GM19023 (cell line): ENCODE measurements around the gene ANKRD53.

Experiments
- ATAC-seq: cut with Tn5 transposase; IDR thresholded peaks from one replicate; pipeline ENCODE4 v1.9.1; 2021; ENCODE audit warnings: mild to moderate bottlenecking, moderate library complexity; ENCODE audit not compliant: unreplicated experiment

Gene ANKRD53

GRCh38 chr2:70943205-70943871 is 35.1 kb upstream of the ANKRD53 start:
- no peak for ATAC-seq

GRCh38 chr2:70944111-70944690 is 34.2 kb upstream of the ANKRD53 start:
- no peak for ATAC-seq

- ATAC-seq: no peak
These were observed 31.5 kb upstream of the ANKRD53 start for GRCh38 chr2:70946832-70947442.

GRCh38 chr2:70947556-70948184 is 30.8 kb upstream of the ANKRD53 start:
- ATAC-seq: no peak

GRCh38 chr2:70948337-70949003 is 30.0 kb upstream of the ANKRD53 start:
- ATAC-seq: peak; percentile 91

- ATAC-seq: no peak
These were observed 29.3 kb upstream of the ANKRD53 start for GRCh38 chr2:70949086-70949485.

- ATAC-seq: no peak
These were observed 23.5 kb upstream of the ANKRD53 start for GRCh38 chr2:70954886-70955285.

GRCh38 chr2:70956141-70956540 is 22.3 kb upstream of the ANKRD53 start:
- ATAC-seq: no peak

- ATAC-seq: no peak
These were observed 20.6 kb upstream of the ANKRD53 start for GRCh38 chr2:70957798-70958197.

- no peak for ATAC-seq
These were observed 19.7 kb upstream of the ANKRD53 start for GRCh38 chr2:70958759-70959158.

GRCh38 chr2:70959271-70959761 is 19.1 kb upstream of the ANKRD53 start:
- ATAC-seq: no peak

GRCh38 chr2:70959851-70960832 is 18.3 kb upstream of the ANKRD53 start:
- no peak for ATAC-seq

- no peak for ATAC-seq
These were observed 17.4 kb upstream of the ANKRD53 start for GRCh38 chr2:70960833-70961647.

GRCh38 chr2:70961648-70961994 is 16.8 kb upstream of the ANKRD53 start:
- no peak for ATAC-seq

GRCh38 chr2:70962211-70962884 is 16.1 kb upstream of the ANKRD53 start:
- no peak for ATAC-seq

- no peak for ATAC-seq
These were observed 15.2 kb upstream of the ANKRD53 start for GRCh38 chr2:70962885-70963878.

- ATAC-seq: no peak
These were observed 14.3 kb upstream of the ANKRD53 start for GRCh38 chr2:70964133-70964532.
